H1 (cell line): ENCODE measurements around the gene IFT74.

ENCODE experiments used
- CHD2 ChIP-seq: IDR thresholded peaks from 2 replicates; pipeline ENCODE4 v1.6.1; 2012; ENCODE audit warnings: low read length, improper control_type of control experiment
- CTCF ChIP-seq, 3 experiments: IDR thresholded peaks; 1 replicate in 2 of 3; 2 replicates in 1 of 3; pipeline versions ENCODE4 v1.5.1 to v1.6.1; 2011; ENCODE audit warnings: low read length in 3 of 3, mild to moderate bottlenecking in 3 of 3, inconsistent platforms in 2 of 3, low read depth in 1 of 3, moderate library complexity in 1 of 3; ENCODE audit not compliant: insufficient read depth in 1 of 3; ENCODE audit errors: control extremely low read depth in 1 of 3
- EZH2 ChIP-seq: fragments of 200-600 bp; sonication (generic); IDR thresholded peaks from 2 replicates; pipeline ENCODE4 v1.7.1; 2012; ENCODE audit warnings: low read depth, mild to moderate bottlenecking, moderate library complexity, low read length, inconsistent platforms; ENCODE audit not compliant: severe bottlenecking
- JUND ChIP-seq: IDR thresholded peaks from 2 replicates; pipeline ENCODE4 v1.6.1; 2011; ENCODE audit warnings: mild to moderate bottlenecking, improper control_type of control experiment, low read length
- POLR2A ChIP-seq, 2 experiments: IDR thresholded peaks; 1 replicate in 1 of 2; 2 replicates in 1 of 2; pipeline ENCODE4 v1.6.1; 2011; ENCODE audit warnings: low read depth in 2 of 2, low read length in 2 of 2, mild to moderate bottlenecking in 2 of 2; ENCODE audit errors: control extremely low read depth in 1 of 2
- POLR2AphosphoS5 ChIP-seq: IDR thresholded peaks from 2 replicates; pipeline ENCODE4 v1.6.1; 2011; ENCODE audit warnings: low read depth, low read length
- POU5F1 ChIP-seq: IDR thresholded peaks from 2 replicates; pipeline ENCODE4 v1.6.1; 2011; ENCODE audit warnings: low read depth, mild to moderate bottlenecking, low read length, moderate library complexity
- RXRA ChIP-seq: IDR thresholded peaks from 2 replicates; pipeline ENCODE4 v1.6.1; 2011; ENCODE audit warnings: low read depth, mild to moderate bottlenecking, low read length, moderate library complexity; ENCODE audit not compliant: insufficient read depth
- SP1 ChIP-seq: IDR thresholded peaks from 2 replicates; pipeline ENCODE4 v1.6.1; 2011; ENCODE audit warnings: low read depth, low read length
- TAF7 ChIP-seq: optimal IDR thresholded peaks from 2 replicates; pipeline ENCODE3; 2011; ENCODE audit warnings: low read depth, mild to moderate bottlenecking, inconsistent platforms, low read length, moderate library complexity, borderline replicate concordance

DNA sequence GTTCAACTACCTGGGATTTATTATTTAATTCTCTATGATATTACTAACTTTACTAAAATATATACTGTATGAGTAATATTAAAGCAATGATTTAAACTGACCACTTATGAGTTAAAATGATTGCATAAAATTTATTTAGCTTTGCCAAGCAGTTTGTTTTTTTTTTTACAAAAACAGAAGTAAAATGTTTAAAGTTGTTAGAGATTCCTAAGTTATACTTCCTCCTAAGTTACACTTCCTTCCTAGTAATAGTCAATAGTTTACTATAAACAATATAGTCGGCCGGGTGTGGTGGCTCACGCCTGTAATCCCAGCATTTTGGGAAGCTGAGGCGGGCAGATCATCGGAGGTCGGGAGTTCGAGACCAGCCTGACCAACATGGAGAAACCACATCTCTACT, 73.0 kb downstream of the IFT74 start:
- TF ChIP-seq CTCF (IDR thresholded peaks at IDR 0.05; ENCODE audit: control extremely low read depth in 1 of 3, insufficient read depth in 1 of 3, low read depth in 1 of 3, low read length in 3 of 3) (no peak), POLR2A (IDR thresholded peaks at IDR 0.05; ENCODE audit: control extremely low read depth in 1 of 2, low read depth in 2 of 2, low read length in 2 of 2) (no peak), RXRA (no peak), SP1 (no peak), TAF7 (no peak), CHD2 (no peak), EZH2 (no peak), POU5F1 (no peak), JUND (no peak), POLR2AphosphoS5 (no peak)
